ENCODE results near the gene BACE2.

- TF ChIP-seq FOXK2 (IDR thresholded peaks at IDR 0.05) (no peak), CTBP1 (IDR thresholded peaks at IDR 0.05; ENCODE audit: borderline replicate concordance) (no peak), ELF4 (IDR thresholded peaks at IDR 0.05) (no peak), SP1 (IDR thresholded peaks at IDR 0.05) (no peak), FOXA1 (IDR thresholded peaks at IDR 0.05) (no peak), HDGF (IDR thresholded peaks at IDR 0.05; ENCODE audit: borderline replicate concordance) (no peak), BHLHE40 (IDR thresholded peaks at IDR 0.05; ENCODE audit: borderline replicate concordance) (no peak), SUZ12 (IDR thresholded peaks at IDR 0.05) (no peak), L3MBTL2 (conservative IDR thresholded peaks at IDR 0.05) (no peak), LEF1 (IDR thresholded peaks at IDR 0.05; ENCODE audit: borderline replicate concordance) (no peak), TARDBP (IDR thresholded peaks at IDR 0.05) (no peak), FOXM1 (IDR thresholded peaks at IDR 0.05; ENCODE audit: borderline replicate concordance) (no peak), ARNT (IDR thresholded peaks at IDR 0.05) (no peak), PKNOX1 (IDR thresholded peaks at IDR 0.05) (no peak)
Observed at GRCh38 chr21:41282412-41282811, 114.5 kb downstream of the BACE2 start.
